GM12878 (cell line): ENCODE results near the gene CCR5AS.

Source experiments
- ATAC-seq: fragments of 200-7000 bp; cut with Tn5 transposase; 3 replicates; pipeline ENCODE4 v1.9.1; 2020; ENCODE audit warnings: mild to moderate bottlenecking, moderate library complexity
- BruUV-seq: library from RNA; stranded (reverse); fragments of 400-500 nt; replicated peaks from 2 replicates; lab custom pipeline; 2021; lab: Mats Ljungman, UMichigan
- CTCF ChIA-PET: fragments of 300-600 bp; sonication (Branson Sonifier 250); formaldehyde crosslinking; extraction: SDS; loops from one replicate; lab custom pipeline; 2021; ENCODE audit warnings: inconsistent platforms; lab: Yijun Ruan, JAX
- POLR2A ChIA-PET: fragments of 350-600 bp; formaldehyde crosslinking; extraction: SDS; loops from one replicate; lab custom pipeline; 2021; ENCODE audit warnings: inconsistent platforms; lab: Charles Lee
- RAD21 ChIA-PET: fragments of 300-600 bp; sonication (Branson Sonifier 250); formaldehyde crosslinking; loops from one replicate; lab custom pipeline; 2023; ENCODE audit warnings: antibody characterized with exemption; ENCODE audit not compliant: unreplicated experiment; lab: Charles Lee
- SMC1A ChIA-PET: fragments of 300-600 bp; sonication (Branson Sonifier 250); formaldehyde crosslinking; loops from one replicate; lab custom pipeline; 2023; ENCODE audit not compliant: unreplicated experiment, uncharacterized antibody; lab: Charles Lee
- DNase-seq: peaks from one replicate; pipeline ENCODE4 v3.0.0-alpha.2; 2011; ENCODE audit warnings: low read depth, low spot score
- FAIRE-seq: peaks from 3 replicates; lab custom pipeline; 2011; peaks lifted over from hg19 to GRCh38; lab: Jason Lieb, UNC
- H2AFZ ChIP-seq: 2 replicates; pipeline ENCODE4 v1.6.0; 2011; ENCODE audit warnings: low read depth, low read length, control low read depth; ENCODE audit not compliant: control insufficient read depth
- H3K27ac ChIP-seq: 2 replicates; pipeline ENCODE4 v1.5.1; 2011; ENCODE audit warnings: control low read depth; ENCODE audit not compliant: control insufficient read depth, insufficient read depth
- H3K27me3 ChIP-seq, 2 experiments: replicated peaks in 1 of 2; 2 replicates each; pipeline versions ENCODE4 v1.6.0 to v1.6.1; 2011; ENCODE audit warnings: low read length in 1 of 2; ENCODE audit not compliant: control insufficient read depth in 2 of 2, insufficient read depth in 2 of 2
- H3K36me3 ChIP-seq, 2 experiments: 2 replicates each; pipeline ENCODE4 v1.5.1; 2011; ENCODE audit warnings: low read length in 1 of 2; ENCODE audit not compliant: control insufficient read depth in 2 of 2, insufficient read depth in 2 of 2
- H3K4me1 ChIP-seq: 2 replicates; pipeline ENCODE4 v1.6.1; 2011; ENCODE audit warnings: mild to moderate bottlenecking, low read length, moderate library complexity, mixed read lengths; ENCODE audit not compliant: control insufficient read depth, insufficient read depth
- H3K4me2 ChIP-seq: 2 replicates; pipeline ENCODE4 v1.6.0; 2011; ENCODE audit warnings: control low read depth; ENCODE audit not compliant: control insufficient read depth, insufficient read depth
- H3K4me3 ChIP-seq: fragments of 200-600 bp; sonication (generic); 2 replicates; pipeline ENCODE4 v1.5.1; 2016
- H3K79me2 ChIP-seq: 2 replicates; pipeline ENCODE4 v1.6.0; 2011; ENCODE audit warnings: low read length; ENCODE audit not compliant: control insufficient read depth, insufficient read depth
- H3K9ac ChIP-seq: 2 replicates; pipeline ENCODE4 v1.8.0; 2011; ENCODE audit warnings: low read length, control low read depth, mixed read lengths; ENCODE audit not compliant: control insufficient read depth, insufficient read depth
- H3K9me3 ChIP-seq: replicated peaks from 3 replicates; pipeline ENCODE4 v1.5.1; 2011; ENCODE audit warnings: mild to moderate bottlenecking, low read length; ENCODE audit not compliant: control insufficient read depth, insufficient read depth
- H4K20me1 ChIP-seq: 2 replicates; pipeline ENCODE4 v1.6.0; 2011; ENCODE audit not compliant: control insufficient read depth, insufficient read depth
- CTCF ChIP-seq, 3 experiments: IDR thresholded peaks in 2 of 3; conservative IDR thresholded peaks in 1 of 3; 2 replicates each; pipeline ENCODE4 v1.5.1; 2011; ENCODE audit warnings: low read depth in 3 of 3, low read length in 3 of 3, mild to moderate bottlenecking in 3 of 3, control low read depth in 2 of 3, moderate library complexity in 2 of 3, inconsistent platforms in 1 of 3, mixed read lengths in 1 of 3; ENCODE audit not compliant: control insufficient read depth in 2 of 3, insufficient read depth in 1 of 3; ENCODE audit errors: extremely low read depth in 1 of 3
- FOS ChIP-seq: IDR thresholded peaks from 3 replicates; pipeline ENCODE4 v1.6.1; 2011; ENCODE audit warnings: borderline replicate concordance; ENCODE audit not compliant: insufficient read length; ENCODE audit errors: extremely low read depth
- HSF1 ChIP-seq: fragments of 150-350 bp; IDR thresholded peaks from 2 replicates; pipeline ENCODE4 v1.6.1; 2014; ENCODE audit warnings: mild to moderate bottlenecking, low read depth, low read length
- MYC ChIP-seq: IDR thresholded peaks from 2 replicates; pipeline ENCODE4 v1.6.1; 2011; ENCODE audit warnings: mild to moderate bottlenecking, low read length, moderate library complexity, inconsistent platforms; ENCODE audit not compliant: insufficient read depth, insufficient replicate concordance, insufficient read length, severe bottlenecking
- PAX8 ChIP-seq: fragments of 450-650 bp; IDR thresholded peaks from 2 replicates; pipeline ENCODE4 v1.6.1; 2017; ENCODE audit warnings: mild to moderate bottlenecking, moderate library complexity
- RAD21 ChIP-seq: IDR thresholded peaks from 2 replicates; pipeline ENCODE4 v1.6.1; 2011; ENCODE audit warnings: mild to moderate bottlenecking, low read depth, low read length, moderate library complexity; ENCODE audit not compliant: insufficient read depth
- SIX5 ChIP-seq: IDR thresholded peaks from 2 replicates; pipeline ENCODE4 v1.6.1; 2011; ENCODE audit warnings: mild to moderate bottlenecking, low read depth, low read length, moderate library complexity; ENCODE audit not compliant: severe bottlenecking
- SPI1 ChIP-seq: IDR thresholded peaks from 2 replicates; pipeline ENCODE4 v1.6.1; 2011; ENCODE audit warnings: low read depth, mild to moderate bottlenecking, low read length, moderate library complexity, borderline replicate concordance; ENCODE audit not compliant: insufficient read depth
- TBL1XR1 ChIP-seq: IDR thresholded peaks from 2 replicates; pipeline ENCODE4 v1.6.1; 2012; ENCODE audit warnings: low read depth, low read length, improper control_type of control experiment
- TCF7 ChIP-seq: IDR thresholded peaks from 2 replicates; pipeline ENCODE4 v1.6.1; 2014; ENCODE audit warnings: antibody characterized with exemption, borderline replicate concordance
- ZBTB33 ChIP-seq: fragments of 450-650 bp; IDR thresholded peaks from 2 replicates; pipeline ENCODE4 v1.6.1; 2017; ENCODE audit warnings: mild to moderate bottlenecking
- ZNF274 ChIP-seq: IDR thresholded peaks from one replicate; pipeline ENCODE4 v1.8.0; 2011; ENCODE audit not compliant: insufficient read length, insufficient read depth
- ZNF592 ChIP-seq: fragments of 450-650 bp; IDR thresholded peaks from 2 replicates; pipeline ENCODE4 v1.6.1; 2017; ENCODE audit warnings: mild to moderate bottlenecking, moderate library complexity
- WGBS: methylation state at CpG from one replicate; pipeline ENCODE4 v1.1.6; 2016; ENCODE audit warnings: low lambda C conversion rate; ENCODE audit not compliant: insufficient replicate concordance, insufficient coverage; ENCODE audit errors: missing lambda C conversion rate; 5-methylcytosine and 5-hydroxymethylcytosine counted together
- in situ Hi-C: fragments of 300-500 bp; cut with MboI; formaldehyde crosslinking; loops from 9 replicates; pipeline ENCODE4 v1.14.3; 2018; ENCODE audit warnings: mixed read lengths
- intact Hi-C: fragments of 100-400 bp; cut with micrococcal nuclease; formaldehyde crosslinking; loops from one replicate; pipeline ENCODE4 v1.14.2; 2022; ENCODE audit not compliant: unreplicated experiment

CCR5AS gene

GRCh38 chr3:46455231-46456115 lies 48.6 kb upstream of the CCR5AS start:
- no peak overlapping the region for H3K9ac ChIP-seq
- SMC1A ChIA-PET, result no interaction called here
- in situ Hi-C loops (no loop called here), intact Hi-C loops (no loop called here)
- no peaks in the 10 kb centered on the region for H3K36me3 ChIP-seq
- CTCF ChIA-PET, result interaction anchor here (3.2 kb wide), 1 partner anchor 33 kb away, joined by 10 read pairs; no protein-coding TSS in a partner anchor
- H3K27ac ChIP-seq, result no peak overlapping the region
- BruUV-seq, result no TSS peak
- FAIRE-seq (no peak), DNase-seq (no peak), ATAC-seq (no peak)
- H3K79me2 ChIP-seq, result no peaks in the 10 kb centered on the region
- H3K4me1 ChIP-seq, result no peaks in the 10 kb centered on the region
- H3K27me3 ChIP-seq, result peaks cover 1 to 4% of the 10 kb centered on the region in 2 experiments; a peak in 2 of 4 replicates
- no peak overlapping the region for H3K4me2 ChIP-seq
- 33% methylated on average over 21 of the region's 21 CpGs for WGBS
- H3K9me3 ChIP-seq, result no peaks in the 10 kb centered on the region; the same call in 2 of the 3 replicates
- H2AFZ ChIP-seq, result no peak overlapping the region
- no peak overlapping the region for H3K4me3 ChIP-seq
- RAD21 ChIA-PET, result no interaction called here
- POLR2A ChIA-PET, result no interaction called here
- H4K20me1 ChIP-seq, result no peaks in the 10 kb centered on the region
- no peak for TF ChIP-seq PAX8
- TF ChIP-seq SIX5, result no peak
- no peak for TF ChIP-seq ZBTB33
- no peak for TF ChIP-seq SPI1
- no peak for TF ChIP-seq TCF7
- TF ChIP-seq ZNF274, result no peak
- no peak for TF ChIP-seq CTCF (IDR thresholded peaks at IDR 0.05 in 2 of 3, conservative IDR thresholded peaks at IDR 0.05 in 1 of 3; ENCODE audit: control insufficient read depth in 2 of 3, extremely low read depth in 1 of 3, insufficient read depth in 1 of 3, low read depth in 3 of 3, low read length in 3 of 3)
- TF ChIP-seq RAD21, result no peak
- no peak for TF ChIP-seq MYC
- TF ChIP-seq TBL1XR1, result no peak
- TF ChIP-seq HSF1, result no peak
- no peak for TF ChIP-seq ZNF592
- TF ChIP-seq FOS, result no peak
